Subcutaneous adipose tissue (tissue), 4 donors: ENCODE results near the gene NHSL2. TPM values are rescaled to one million over a fixed set of nuclear protein-coding genes. Genes with fewer than 3 reads are reported as not detected.

Experiments
- CTCF ChIP-seq: fragments of 450-650 bp; IDR thresholded peaks from one replicate; pipeline ENCODE4 v1.5.1; 2016; ENCODE audit warnings: low read depth, mild to moderate bottlenecking, control low read depth, antibody characterized with exemption, moderate library complexity
- total RNA-seq, 4 donors: library from RNA; depleted of rRNA; stranded (reverse); fragments of >200 nt; gene quantifications; one replicate each; pipeline ENCODE4 v1.1.0, GENCODE V29; 2016

The NHSL2 gene
- total RNA-seq, 4 donors from 2014 or later, result 5.6 to 12.2 (median 8.8) TPM

GRCh38 chrX:72165551-72165950 is 254.9 kb downstream of the NHSL2 start:
- no peak for TF ChIP-seq CTCF

- TF ChIP-seq CTCF, result no peak
Measured at GRCh38 chrX:72169008-72169728, 258.5 kb downstream of the NHSL2 start.

GRCh38 chrX:72176981-72177380 is 266.3 kb downstream of the NHSL2 start:
- no peak for TF ChIP-seq CTCF

- TF ChIP-seq CTCF, result no peak
Measured at GRCh38 chrX:72180539-72180938, 269.9 kb downstream of the NHSL2 start.

- no peak for TF ChIP-seq CTCF
Measured at GRCh38 chrX:72181178-72182125, 270.8 kb downstream of the NHSL2 start, which contains the start of gene PIN4. Gene PIN4 (plus strand): TSS chrX:72181757. CDS start chrX:72181786, 29 bp downstream.

GRCh38 chrX:72182924-72183323 is 272.3 kb downstream of the NHSL2 start:
- no peak for TF ChIP-seq CTCF
